HepG2 (cell line): ENCODE data around the gene TM4SF4. TPM values are rescaled to one million over a fixed set of nuclear protein-coding genes. Genes with fewer than 3 reads are reported as not detected.

Experiments
- ATAC-seq: fragments of 200-7000 bp; cut with Tn5 transposase; 3 replicates; pipeline ENCODE4 v1.9.1; 2020; ENCODE audit warnings: mild to moderate bottlenecking, moderate library complexity
- BruUV-seq: library from RNA; stranded (reverse); fragments of 400-500 nt; replicated peaks from 2 replicates; lab custom pipeline; 2021; lab: Mats Ljungman, UMichigan
- CTCF ChIA-PET: fragments of 300-600 bp; formaldehyde crosslinking; extraction: SDS; loops from one replicate; lab custom pipeline; 2021; ENCODE audit warnings: low total read pairs, inconsistent platforms, low intra/inter-chr PET ratio; lab: Yijun Ruan, JAX
- POLR2A ChIA-PET: fragments of 350-600 bp; sonication (Branson Sonifier 250); formaldehyde crosslinking; loops from one replicate; lab custom pipeline; 2020; ENCODE audit warnings: antibody characterized with exemption, inconsistent platforms; lab: Yijun Ruan, JAX
- DNase-seq: peaks from one replicate; pipeline ENCODE4 v3.0.0-alpha.2; 2015; ENCODE audit warnings: low spot score
- FAIRE-seq: peaks from 3 replicates; lab custom pipeline; 2011; peaks lifted over from hg19 to GRCh38; lab: Jason Lieb, UNC
- H2AFZ ChIP-seq: one replicate; pipeline ENCODE4 v1.6.1; 2011; ENCODE audit warnings: low read length, inconsistent platforms
- H3K27ac ChIP-seq: fragments of 300-600 bp; 3 replicates; pipeline ENCODE4 v1.8.0; 2011; ENCODE audit warnings: mixed run types, mild to moderate bottlenecking, mixed read lengths, low read length, inconsistent platforms; ENCODE audit not compliant: insufficient read depth; ENCODE audit errors: extremely low read length
- H3K27me3 ChIP-seq, 2 experiments: fragments of 200-600 bp in 1 of 2; 2 replicates in 1 of 2; 3 replicates in 1 of 2; pipeline versions ENCODE4 v1.6.0 to v1.8.0; 2011; ENCODE audit warnings: low read length in 2 of 2, mild to moderate bottlenecking in 2 of 2, moderate library complexity in 2 of 2, inconsistent platforms in 1 of 2; ENCODE audit not compliant: insufficient read depth in 2 of 2, control insufficient read depth in 1 of 2
- H3K36me3 ChIP-seq, 2 experiments: fragments of 200-600 bp in 1 of 2; replicated peaks in 1 of 2; 2 replicates in 1 of 2; 3 replicates in 1 of 2; pipeline versions ENCODE4 v1.5.1 to v1.8.0; 2011; ENCODE audit warnings: low read length in 2 of 2, inconsistent platforms in 1 of 2; ENCODE audit not compliant: insufficient read depth in 2 of 2, control insufficient read depth in 1 of 2
- H3K4me1 ChIP-seq: 2 replicates; pipeline ENCODE4 v1.5.1; 2012; ENCODE audit warnings: low read length, inconsistent platforms; ENCODE audit not compliant: insufficient read depth
- H3K4me2 ChIP-seq: 2 replicates; pipeline ENCODE4 v1.6.0; 2011; ENCODE audit warnings: low read depth, low read length, inconsistent platforms
- H3K4me3 ChIP-seq, 3 experiments: fragments of 200-600 bp in 1 of 3; sonication (generic), shearing (Covaris generic) in 1 of 3; replicated peaks in 1 of 3; 2 replicates each; pipeline ENCODE4 v1.5.1; 2011 to 2016; ENCODE audit warnings: low read length in 3 of 3, inconsistent platforms in 2 of 3, low read depth in 2 of 3, mild to moderate bottlenecking in 2 of 3, control low read depth in 1 of 3, mixed read lengths in 1 of 3; ENCODE audit not compliant: insufficient read depth in 1 of 3
- H3K79me2 ChIP-seq: one replicate; pipeline ENCODE4 v1.6.1; 2011; ENCODE audit warnings: low read length, inconsistent platforms; ENCODE audit not compliant: insufficient read depth
- H3K9ac ChIP-seq: 2 replicates; pipeline ENCODE4 v1.6.0; 2011; ENCODE audit warnings: mild to moderate bottlenecking, low read depth, low read length, inconsistent platforms; ENCODE audit not compliant: insufficient read depth
- H3K9me3 ChIP-seq: 2 replicates; pipeline ENCODE4 v1.5.1; 2012; ENCODE audit warnings: mild to moderate bottlenecking, low read length
- H4K20me1 ChIP-seq: 2 replicates; pipeline ENCODE4 v1.6.0; 2011; ENCODE audit warnings: inconsistent platforms, mild to moderate bottlenecking, low read length, moderate library complexity; ENCODE audit not compliant: insufficient read depth
- AGO2 ChIP-seq: fragments of 200-400 bp; formaldehyde crosslinking; optimal IDR thresholded peaks from 2 replicates; pipeline ENCODE3; 2017; ENCODE audit warnings: mild to moderate bottlenecking, low read depth, low read length, moderate library complexity
- BCL3 ChIP-seq: sonication (generic); formaldehyde crosslinking; IDR thresholded peaks from 2 replicates; pipeline ENCODE4 v1.5.1; 2020; ENCODE audit warnings: mild to moderate bottlenecking, missing genetic modification reagents, moderate library complexity
- HDAC2 ChIP-seq: sonication (generic); formaldehyde crosslinking; IDR thresholded peaks from 2 replicates; pipeline ENCODE4 v1.4.0; 2020; ENCODE audit warnings: missing genetic modification reagents
- IRF2 ChIP-seq: IDR thresholded peaks from 2 replicates; pipeline ENCODE4 v1.6.1; 2018; ENCODE audit warnings: missing genetic modification reagents, missing compliant biosample characterization
- MED13 ChIP-seq: sonication (generic); formaldehyde crosslinking; IDR thresholded peaks from 2 replicates; pipeline ENCODE4 v1.5.0; 2020; ENCODE audit warnings: missing genetic modification reagents
- RBM22 ChIP-seq: fragments of 200-400 bp; formaldehyde crosslinking; optimal IDR thresholded peaks from 2 replicates; pipeline ENCODE3; 2017; ENCODE audit warnings: mild to moderate bottlenecking, low read length, moderate library complexity
- ZNF768 ChIP-seq: sonication (generic); formaldehyde crosslinking; IDR thresholded peaks from 2 replicates; pipeline ENCODE4 v1.4.0; 2020; ENCODE audit warnings: missing genetic modification reagents
- WGBS: methylation state at CpG from one replicate; pipeline ENCODE4 v1.1.6; 2017; ENCODE audit warnings: low lambda C conversion rate; 5-methylcytosine and 5-hydroxymethylcytosine counted together
- in situ Hi-C: cut with HindIII; loops from 2 replicates; pipeline ENCODE4 v1.10.0; 2017; ENCODE audit warnings: low pct_unique_long_range_greater_than_20kb; ENCODE audit not compliant: extremely low pct_ligation_motif_present
- intact Hi-C: fragments of 100-400 bp; cut with micrococcal nuclease; formaldehyde crosslinking; loops from one replicate; pipeline ENCODE4 v1.10.0; 2022; ENCODE audit not compliant: unreplicated experiment
- polyA plus RNA-seq, 8 experiments: library from polyadenylated mRNA; depleted of rRNA in 3 of 8; stranded (reverse) in 7 of 8; unstranded in 1 of 8; fragments of >200 nt; fragmentation: Illumina TruSeq in 4 of 8; extraction: Trizol in 4 of 8; gene quantifications; 2 replicates each; pipeline versions ENCODE4 v1.2.1 to v1.2.3, GENCODE V29; 2011 to 2016; ENCODE audit warnings: low read depth in 4 of 8, missing spikeins in 1 of 8, mixed read lengths in 1 of 8; ENCODE audit not compliant: insufficient read depth in 1 of 8
- total RNA-seq, 5 experiments: library from RNA; depleted of rRNA; stranded (reverse); fragments of >200 nt; fragmentation: Illumina TruSeq; extraction: Trizol; gene quantifications; 2 replicates each; pipeline ENCODE4 v1.2.3, GENCODE V29; 2016; ENCODE audit warnings: low read depth in 1 of 5

TM4SF4 gene
- total and polyA plus RNA-seq, 2 of the 13 experiments (the other 11 are each of a cell fraction or from before 2014, with no cell fraction given) = 0.63 to 0.95 TPM

GRCh38 chr3:149512073-149512782, 37.7 kb downstream of the TM4SF4 start (continued):
- TF ChIP-seq IRF2 (CRISPR knock-in tag) (peak; percentile 54; the same call in 1 of the 2 replicates), MED13 (CRISPR knock-in tag) (no peak), HDAC2 (peak; percentile 21; the same call in 1 of the 2 replicates), ZNF768 (CRISPR knock-in tag) (no peak)

- Histone ChIP-seq H3K9me3 (no peaks in the 10 kb centered on the region), H4K20me1 (no peaks in the 10 kb centered on the region), H3K4me1 (peaks cover 10% of the 10 kb centered on the region; the same call in 1 of the 2 replicates), H3K4me2 (no peak overlapping the region), H3K27me3 (no peaks in the 10 kb centered on the region), H3K36me3 (peaks cover 6 to 14% of the 10 kb centered on the region in 2 experiments; a peak in 4 of 5 replicates), H3K79me2 (no peaks in the 10 kb centered on the region), H2AFZ (no peak overlapping the region), H3K9ac (no peak overlapping the region), H3K27ac (no peak overlapping the region), H3K4me3 (no peak overlapping the region)
- intact Hi-C loops = loop anchor here (5.0 to 10.0 kb wide), 3 partner anchors 58 to 390 kb away; no protein-coding TSS in a partner anchor
- FAIRE-seq (no peak), ATAC-seq (no peak), DNase-seq (no peak)
- 91% methylated on average over 2 of the region's 2 CpGs for WGBS
- peak; percentile 33 for TF ChIP-seq AGO2
- TF ChIP-seq BCL3 (CRISPR knock-in tag) = no peak
- TF ChIP-seq RBM22 = no peak
- CTCF ChIA-PET = interaction anchor here (2.9 kb wide), 1 partner anchor 203 kb away, joined by 23 read pairs; no protein-coding TSS in a partner anchor
- no TSS peak for BruUV-seq
- POLR2A ChIA-PET = no interaction called here
- in situ Hi-C loops = loop anchor here (5.0 kb wide), 1 partner anchor 258 kb away; no protein-coding TSS in a partner anchor
These were observed 40.0 kb downstream of the TM4SF4 start for GRCh38 chr3:149514471-149514870.
